Memory B cell (primary cell): Measurements from ENCODE around the gene PZP.
"Not testable (repeated sequence)": the region's sequence is repeated elsewhere in the genome, so short reads cannot be mapped to it uniquely, and the experiment has no call there.

ENCODE experiments used
- ATAC-seq: fragments of 150-1000 bp; cut with Tn5 transposase; 2 replicates; pipeline ENCODE4 v1.10.0; 2021; ENCODE audit warnings: low read depth, mild to moderate bottlenecking, moderate library complexity
- DNase-seq, 2 donors: peaks; one replicate each; pipeline ENCODE4 v3.0.0; 2022; ENCODE audit warnings: low spot score in 2 of 2
- H3K27ac Mint-ChIP-seq: one replicate; pipeline ENCODE4 v1.8.0; 2022; ENCODE audit warnings: mild to moderate bottlenecking, moderate library complexity, mixed read lengths
- H3K27me3 Mint-ChIP-seq: one replicate; pipeline ENCODE4 v1.8.0; 2022; ENCODE audit warnings: mixed read lengths
- H3K36me3 Mint-ChIP-seq: one replicate; pipeline ENCODE4 v1.8.0; 2022; ENCODE audit warnings: mild to moderate bottlenecking, mixed read lengths
- H3K4me1 Mint-ChIP-seq: one replicate; pipeline ENCODE4 v1.8.0; 2022; ENCODE audit warnings: mixed read lengths
- H3K4me3 Mint-ChIP-seq: one replicate; pipeline ENCODE4 v1.8.0; 2022; ENCODE audit warnings: mild to moderate bottlenecking, moderate library complexity, mixed read lengths
- H3K9me3 Mint-ChIP-seq: one replicate; pipeline ENCODE4 v1.8.0; 2022; ENCODE audit warnings: mixed read lengths

Gene PZP

GRCh38 chr12:9156119-9156518, 52.1 kb downstream of the PZP start:
- Mint-ChIP-seq H3K9me3 (no peaks in the 10 kb centered on the region), H3K4me1 (no peaks in the 10 kb centered on the region), H3K27ac (no peak overlapping the region), H3K36me3 (no peaks in the 10 kb centered on the region), H3K4me3 (no peak overlapping the region), H3K27me3 (peaks cover 11% of the 10 kb centered on the region)
- DNase-seq (no peak), ATAC-seq (no peak)

GRCh38 chr12:9149372-9149771, 58.8 kb downstream of the PZP start:
- Mint-ChIP-seq H3K36me3 (peaks cover 3% of the 10 kb centered on the region), H3K27ac (no peak overlapping the region), H3K9me3 (peaks cover 6% of the 10 kb centered on the region), H3K4me1 (no peaks in the 10 kb centered on the region), H3K27me3 (peaks cover 13% of the 10 kb centered on the region), H3K4me3 (no peak overlapping the region)
- DNase-seq (no peak), ATAC-seq (no peak)

- Mint-ChIP-seq H3K27me3 (peaks cover 15% of the 10 kb centered on the region), H3K9me3 (peaks cover 7% of the 10 kb centered on the region), H3K27ac (no peak overlapping the region), H3K4me1 (no peaks in the 10 kb centered on the region), H3K36me3 (peaks cover 4% of the 10 kb centered on the region), H3K4me3 (no peak overlapping the region)
- DNase-seq: no peak
- no peak for ATAC-seq
Observed at GRCh38 chr12:9148926-9149325, 59.3 kb downstream of the PZP start.

DNA sequence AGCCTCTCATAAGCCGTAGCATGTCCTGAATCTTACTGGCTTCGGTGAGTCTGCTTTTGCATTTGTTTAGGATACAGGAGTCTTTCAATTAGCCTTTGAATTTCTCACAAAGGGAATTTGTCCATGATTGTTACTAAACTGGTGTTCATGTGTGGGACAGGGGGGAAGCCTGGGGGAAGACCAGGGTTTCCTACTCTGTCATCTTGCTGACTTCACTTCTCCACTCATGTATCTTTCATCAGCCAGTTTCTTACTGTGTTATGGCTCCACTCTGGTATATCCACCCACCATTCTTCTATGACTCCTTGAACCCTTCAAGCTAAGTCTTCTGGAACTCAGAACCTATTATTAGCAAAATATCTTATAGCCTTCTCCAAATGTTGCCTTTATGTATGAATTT, 60.7 kb downstream of the PZP start:
- Mint-ChIP-seq H3K36me3 (peaks cover 7% of the 10 kb centered on the region), H3K4me3 (no peak overlapping the region), H3K27me3 (peaks cover 18% of the 10 kb centered on the region), H3K4me1 (no peaks in the 10 kb centered on the region), H3K9me3 (peaks cover 11% of the 10 kb centered on the region), H3K27ac (no peak overlapping the region)
- ATAC-seq: no peak
- no peak for DNase-seq

DNA sequence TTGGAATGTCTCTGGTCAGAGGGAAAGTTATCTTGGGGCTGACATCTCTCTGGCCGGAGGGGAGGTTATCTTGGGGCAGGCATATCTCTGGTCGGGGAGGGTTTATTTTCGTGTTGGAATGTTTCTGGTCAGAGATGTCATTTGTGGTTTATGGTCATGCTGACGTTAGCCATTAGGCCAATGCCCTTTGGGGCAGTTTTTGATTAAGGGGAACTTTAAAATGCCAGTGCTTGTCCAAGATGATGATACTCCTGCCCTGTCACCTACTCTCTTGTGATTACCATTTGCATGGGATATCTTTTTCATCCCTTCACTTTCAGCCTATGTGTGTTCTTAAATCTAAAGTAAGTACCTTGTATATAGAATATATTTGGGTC, 63.5 kb downstream of the PZP start:
- no peak overlapping the region for H3K27ac Mint-ChIP-seq
- H3K4me1 Mint-ChIP-seq: no peaks in the 10 kb centered on the region
- no peak for ATAC-seq
- H3K4me3 Mint-ChIP-seq: no peak overlapping the region
- H3K36me3 Mint-ChIP-seq: peaks cover 7% of the 10 kb centered on the region
- peaks cover 17% of the 10 kb centered on the region for H3K27me3 Mint-ChIP-seq
- DNase-seq: no peak
- H3K9me3 Mint-ChIP-seq: peaks cover 11% of the 10 kb centered on the region

GRCh38 chr12:9143929-9144729, 64.1 kb downstream of the PZP start:
- no peak overlapping the region for H3K27ac Mint-ChIP-seq
- peaks cover 11% of the 10 kb centered on the region for H3K9me3 Mint-ChIP-seq
- H3K27me3 Mint-ChIP-seq: peaks cover 15% of the 10 kb centered on the region
- H3K4me1 Mint-ChIP-seq: no peaks in the 10 kb centered on the region
- H3K4me3 Mint-ChIP-seq: no peak overlapping the region
- DNase-seq (no peak), ATAC-seq (no peak)
- peaks cover 7% of the 10 kb centered on the region for H3K36me3 Mint-ChIP-seq

DNA sequence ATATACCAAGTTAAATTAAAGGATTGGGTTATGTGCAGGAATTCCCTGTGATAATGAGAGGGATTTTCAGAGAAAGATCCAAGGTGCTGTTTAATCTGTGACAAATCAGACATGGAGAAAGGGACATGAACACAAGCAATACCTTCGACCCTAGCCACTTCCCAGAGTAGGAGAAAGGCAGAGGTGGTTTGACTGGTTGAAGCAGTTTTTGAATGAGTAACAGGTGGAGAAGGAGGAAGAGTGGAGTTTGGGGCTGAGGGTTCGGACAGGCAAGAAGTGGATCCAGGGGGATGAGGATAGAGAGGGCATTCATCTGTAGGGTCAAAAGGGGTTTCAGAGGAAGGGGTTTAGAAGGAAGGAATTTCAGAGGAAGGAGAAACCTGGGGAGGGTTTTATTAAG, 65.1 kb downstream of the PZP start:
- H3K4me1 Mint-ChIP-seq: no peaks in the 10 kb centered on the region
- peaks cover 13% of the 10 kb centered on the region for H3K27me3 Mint-ChIP-seq
- ATAC-seq: no peak
- no peak overlapping the region for H3K4me3 Mint-ChIP-seq
- no peak for DNase-seq
- peaks cover 7% of the 10 kb centered on the region for H3K36me3 Mint-ChIP-seq
- no peak overlapping the region for H3K27ac Mint-ChIP-seq
- H3K9me3 Mint-ChIP-seq: peaks cover 11% of the 10 kb centered on the region

GRCh38 chr12:9139588-9140290, 68.5 kb downstream of the PZP start:
- H3K4me3 Mint-ChIP-seq, H3K4me1 Mint-ChIP-seq, H3K36me3 Mint-ChIP-seq, ATAC-seq, H3K27me3 Mint-ChIP-seq, H3K9me3 Mint-ChIP-seq, H3K27ac Mint-ChIP-seq, DNase-seq: not testable (repeated sequence)

GRCh38 chr12:9135903-9136310, 72.3 kb downstream of the PZP start:
- H3K27me3 Mint-ChIP-seq: peaks cover 6% of the 10 kb centered on the region
- DNase-seq: no peak
- ATAC-seq: no peak
- H3K4me1 Mint-ChIP-seq: no peaks in the 10 kb centered on the region
- no peaks in the 10 kb centered on the region for H3K9me3 Mint-ChIP-seq
- H3K36me3 Mint-ChIP-seq: no peaks in the 10 kb centered on the region
- H3K27ac Mint-ChIP-seq: no peak overlapping the region
- no peak overlapping the region for H3K4me3 Mint-ChIP-seq

GRCh38 chr12:9134981-9135628, 73.1 kb downstream of the PZP start:
- peaks cover 2% of the 10 kb centered on the region for H3K9me3 Mint-ChIP-seq
- no peak overlapping the region for H3K27ac Mint-ChIP-seq
- H3K4me1 Mint-ChIP-seq: no peaks in the 10 kb centered on the region
- no peak overlapping the region for H3K4me3 Mint-ChIP-seq
- DNase-seq (no peak), ATAC-seq (no peak)
- H3K36me3 Mint-ChIP-seq: peaks cover 2% of the 10 kb centered on the region
- peaks cover 8% of the 10 kb centered on the region for H3K27me3 Mint-ChIP-seq

GRCh38 chr12:9133216-9133916, 74.8 kb downstream of the PZP start:
- no peaks in the 10 kb centered on the region for H3K4me1 Mint-ChIP-seq
- H3K27ac Mint-ChIP-seq: no peak overlapping the region
- H3K9me3 Mint-ChIP-seq: peaks cover 3% of the 10 kb centered on the region
- peaks cover 2% of the 10 kb centered on the region for H3K36me3 Mint-ChIP-seq
- ATAC-seq: no peak
- no peak for DNase-seq
- H3K4me3 Mint-ChIP-seq: no peak overlapping the region
- peaks cover 5% of the 10 kb centered on the region for H3K27me3 Mint-ChIP-seq

GRCh38 chr12:9132008-9132535, 76.1 kb downstream of the PZP start:
- Mint-ChIP-seq H3K36me3 (peaks cover 2% of the 10 kb centered on the region), H3K4me3 (no peak overlapping the region), H3K27ac (no peak overlapping the region), H3K27me3 (peaks cover 5% of the 10 kb centered on the region), H3K9me3 (peaks cover 3% of the 10 kb centered on the region), H3K4me1 (no peaks in the 10 kb centered on the region)
- ATAC-seq (no peak), DNase-seq (no peak)

GRCh38 chr12:9130244-9130643, 78.0 kb downstream of the PZP start:
- peaks cover 2% of the 10 kb centered on the region for H3K36me3 Mint-ChIP-seq
- no peaks in the 10 kb centered on the region for H3K4me1 Mint-ChIP-seq
- H3K9me3 Mint-ChIP-seq: peaks cover 3% of the 10 kb centered on the region
- H3K4me3 Mint-ChIP-seq: no peak overlapping the region
- no peak for DNase-seq
- no peak overlapping the region for H3K27ac Mint-ChIP-seq
- ATAC-seq: no peak
- H3K27me3 Mint-ChIP-seq: peaks cover 5% of the 10 kb centered on the region
